ENCODE data around the gene IRF7.

Gene IRF7

DNA sequence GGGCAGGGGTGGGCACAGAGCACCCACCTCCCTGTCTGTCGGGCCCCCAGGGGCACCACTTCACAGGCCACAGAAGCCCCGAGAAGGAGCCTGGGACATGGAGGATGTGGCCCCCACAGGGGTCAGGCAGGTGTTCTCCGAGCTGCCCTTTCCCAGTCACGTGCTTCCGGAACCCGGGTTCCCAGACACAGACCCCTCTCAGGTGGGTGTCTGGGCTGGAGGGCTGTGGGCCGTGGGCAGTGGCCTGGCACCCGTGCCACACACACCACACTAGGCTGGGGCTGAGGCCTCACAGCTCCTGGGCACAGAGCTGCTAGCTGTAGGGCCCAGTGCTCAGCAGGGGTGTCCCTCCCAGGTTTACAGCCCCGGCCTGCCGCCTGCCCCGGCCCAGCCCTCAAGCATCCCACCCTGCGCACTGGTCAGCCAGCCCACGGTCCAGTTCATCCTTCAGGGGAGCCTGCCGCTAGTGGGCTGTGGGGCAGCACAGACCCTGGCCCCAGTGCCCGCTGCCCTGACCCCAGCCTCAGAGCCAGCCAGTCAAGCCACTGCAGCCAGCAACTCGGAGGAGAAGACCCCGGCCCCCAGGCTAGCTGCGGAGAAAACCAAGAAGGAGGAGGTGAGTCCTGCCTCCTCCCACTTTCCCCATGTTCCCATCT lies 5.5 kb downstream of the IRF7 start:
- TF ChIP-seq, protein P1, sequence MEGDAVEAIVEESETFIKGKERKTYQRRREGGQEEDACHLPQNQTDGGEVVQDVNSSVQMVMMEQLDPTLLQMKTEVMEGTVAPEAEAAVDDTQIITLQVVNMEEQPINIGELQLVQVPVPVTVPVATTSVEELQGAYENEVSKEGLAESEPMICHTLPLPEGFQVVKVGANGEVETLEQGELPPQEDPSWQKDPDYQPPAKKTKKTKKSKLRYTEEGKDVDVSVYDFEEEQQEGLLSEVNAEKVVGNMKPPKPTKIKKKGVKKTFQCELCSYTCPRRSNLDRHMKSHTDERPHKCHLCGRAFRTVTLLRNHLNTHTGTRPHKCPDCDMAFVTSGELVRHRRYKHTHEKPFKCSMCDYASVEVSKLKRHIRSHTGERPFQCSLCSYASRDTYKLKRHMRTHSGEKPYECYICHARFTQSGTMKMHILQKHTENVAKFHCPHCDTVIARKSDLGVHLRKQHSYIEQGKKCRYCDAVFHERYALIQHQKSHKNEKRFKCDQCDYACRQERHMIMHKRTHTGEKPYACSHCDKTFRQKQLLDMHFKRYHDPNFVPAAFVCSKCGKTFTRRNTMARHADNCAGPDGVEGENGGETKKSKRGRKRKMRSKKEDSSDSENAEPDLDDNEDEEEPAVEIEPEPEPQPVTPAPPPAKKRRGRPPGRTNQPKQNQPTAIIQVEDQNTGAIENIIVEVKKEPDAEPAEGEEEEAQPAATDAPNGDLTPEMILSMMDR (conservative IDR thresholded peaks at IDR 0.05; ENCODE audit: low read depth, low read length), result no peak
- no peak for DNase-seq (ENCODE audit: low read depth)
- H3K4me3 ChIP-seq (ENCODE audit: low read depth, low read length), result no peak overlapping the region

DNA sequence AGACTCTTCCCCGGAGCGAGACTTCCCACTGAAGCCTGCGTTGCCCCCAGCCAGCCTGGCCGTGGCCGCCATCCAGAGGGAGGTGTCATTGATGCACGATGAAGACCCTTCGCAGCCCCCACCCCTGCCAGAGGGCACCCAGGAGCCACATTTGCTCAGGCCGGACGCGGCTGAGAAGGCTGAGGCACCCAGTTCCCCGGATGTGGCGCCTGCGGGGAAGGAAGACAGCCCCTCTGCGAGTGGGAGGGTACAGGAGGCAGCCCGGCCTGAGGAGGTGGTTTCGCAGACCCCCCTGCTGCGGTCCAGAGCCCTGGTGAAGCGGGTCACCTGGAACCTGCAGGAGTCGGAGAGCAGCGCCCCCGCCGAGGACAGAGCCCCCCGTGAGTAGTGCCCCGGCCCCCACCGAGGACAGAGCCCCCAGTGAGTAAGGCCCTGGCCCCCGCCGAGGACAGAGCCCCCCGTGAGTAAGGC lies 6.4 kb downstream of the IRF7 start:
- TF ChIP-seq, protein P1 (conservative IDR thresholded peaks at IDR 0.05; ENCODE audit: low read depth, low read length), result no peak
- no peak overlapping the region for H3K4me3 ChIP-seq (ENCODE audit: low read depth, low read length)
- no peak for DNase-seq (ENCODE audit: low read depth)

DNA sequence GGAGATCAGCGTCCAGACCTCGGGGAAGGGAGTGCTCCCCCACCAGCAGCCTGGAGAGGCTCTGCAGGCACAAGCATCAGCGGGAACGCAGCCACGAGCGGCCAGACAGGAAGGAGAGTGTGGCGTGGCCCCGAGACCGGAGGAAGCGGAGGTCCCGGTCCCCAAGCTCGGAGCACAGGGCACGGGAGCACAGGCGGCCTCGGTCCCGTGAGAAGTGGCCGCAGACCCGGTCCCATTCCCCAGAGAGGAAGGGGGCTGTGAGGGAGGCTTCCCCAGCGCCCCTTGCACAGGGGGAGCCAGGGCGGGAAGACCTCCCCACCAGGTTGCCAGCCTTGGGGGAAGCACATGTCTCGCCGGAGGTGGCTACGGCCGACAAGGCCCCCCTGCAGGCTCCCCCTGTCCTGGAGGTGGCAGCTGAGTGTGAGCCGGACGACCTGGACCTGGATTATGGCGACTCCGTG lies 6.9 kb downstream of the IRF7 start:
- DNase-seq (ENCODE audit: low read depth), result no peak
- TF ChIP-seq, protein P1 (conservative IDR thresholded peaks at IDR 0.05; ENCODE audit: low read depth, low read length), result no peak
- H3K4me3 ChIP-seq (ENCODE audit: low read depth, low read length), result no peak overlapping the region

DNA sequence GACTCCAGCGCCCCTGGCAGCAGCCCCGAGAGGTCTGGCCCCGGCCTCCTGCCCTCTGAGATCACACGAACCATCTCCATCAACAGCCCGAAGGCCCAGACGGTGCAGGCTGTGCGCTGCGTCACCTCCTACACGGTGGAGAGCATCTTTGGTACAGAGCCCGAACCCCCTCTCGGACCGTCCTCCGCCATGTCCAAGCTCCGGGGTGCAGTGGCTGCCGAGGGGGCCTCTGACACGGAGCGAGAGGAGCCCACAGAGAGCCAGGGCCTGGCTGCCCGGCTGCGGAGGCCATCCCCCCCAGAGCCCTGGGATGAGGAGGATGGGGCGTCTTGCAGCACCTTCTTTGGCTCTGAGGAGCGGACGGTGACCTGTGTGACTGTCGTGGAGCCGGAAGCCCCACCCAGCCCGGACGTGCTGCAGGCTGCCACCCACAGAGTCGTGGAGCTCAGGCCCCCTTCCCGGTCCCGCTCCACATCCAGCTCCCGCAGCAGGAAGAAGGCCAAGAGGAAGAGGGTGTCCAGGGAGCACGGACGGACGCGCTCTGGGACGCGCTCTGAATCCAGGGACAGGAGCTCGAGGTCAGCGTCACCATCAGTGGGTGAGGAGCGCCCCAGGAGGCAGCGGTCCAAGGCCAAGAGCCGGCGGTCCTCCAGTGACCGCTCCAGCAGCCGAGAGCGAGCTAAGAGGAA lies 7.6 kb downstream of the IRF7 start:
- TF ChIP-seq, protein P1 (conservative IDR thresholded peaks at IDR 0.05; ENCODE audit: low read depth, low read length), result no peak
- no peak for DNase-seq (ENCODE audit: low read depth)

DNA sequence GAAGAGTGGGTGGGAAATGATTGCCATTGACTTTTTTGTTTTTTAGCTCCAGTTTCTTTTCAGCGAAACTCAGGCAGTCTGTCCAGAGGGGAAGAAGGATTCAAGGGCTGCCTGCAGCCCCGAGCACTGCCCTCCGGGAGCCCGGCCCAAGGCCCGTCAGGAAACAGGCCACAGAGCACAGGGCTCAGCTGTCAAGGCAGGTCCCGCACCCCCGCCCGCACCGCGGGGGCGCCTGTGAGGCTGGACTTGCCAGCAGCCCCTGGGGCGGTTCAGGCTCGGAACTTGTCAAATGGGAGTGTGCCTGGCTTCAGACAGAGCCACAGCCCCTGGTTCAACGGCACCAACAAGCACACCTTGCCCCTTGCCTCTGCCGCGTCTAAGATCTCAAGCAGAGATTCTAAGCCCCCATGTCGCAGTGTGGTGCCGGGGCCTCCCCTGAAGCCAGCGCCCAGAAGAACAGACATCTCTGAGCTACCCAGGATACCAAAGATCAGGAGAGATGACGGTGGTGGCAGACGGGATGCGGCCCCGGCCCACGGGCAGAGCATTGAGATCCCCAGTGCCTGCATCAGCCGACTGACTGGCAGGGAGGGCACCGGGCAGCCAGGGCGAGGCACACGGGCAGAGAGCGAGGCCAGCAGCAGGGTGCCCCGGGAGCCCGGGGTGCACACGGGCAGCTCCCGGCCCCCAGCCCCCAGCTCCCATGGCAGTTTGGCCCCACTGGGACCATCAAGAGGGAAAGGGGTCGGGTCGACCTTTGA lies 8.6 kb downstream of the IRF7 start:
- no peak for DNase-seq (ENCODE audit: low read depth)

More for the DNA sequence above, 7.6 kb downstream of the IRF7 start:
- H3K4me3 ChIP-seq (ENCODE audit: low read depth, low read length), result no peak overlapping the region

DNA sequence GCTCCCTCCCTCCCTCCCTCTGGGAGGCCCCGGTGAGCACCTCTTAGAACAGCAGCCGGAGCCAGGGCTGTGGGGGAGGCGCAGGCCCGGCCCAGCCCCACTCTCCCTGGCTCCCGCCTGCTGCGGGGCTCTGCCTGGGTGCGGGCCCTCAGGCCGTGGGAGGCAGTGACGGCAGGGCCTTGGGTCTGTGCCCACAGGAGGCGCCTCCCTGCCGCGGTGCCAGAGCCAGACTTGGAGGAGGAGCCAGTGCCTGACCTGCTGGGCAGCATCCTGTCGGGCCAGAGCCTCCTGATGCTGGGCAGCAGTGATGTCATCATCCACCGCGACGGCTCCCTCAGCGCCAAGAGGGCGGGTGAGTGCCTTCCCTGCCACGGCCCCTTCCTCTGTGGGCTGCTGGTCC lies 9.5 kb downstream of the IRF7 start:
- no peak overlapping the region for H3K4me3 ChIP-seq (ENCODE audit: low read depth, low read length)
- peak; percentile 31 for DNase-seq (ENCODE audit: low read depth)
- TF ChIP-seq, protein P1 (conservative IDR thresholded peaks at IDR 0.05; ENCODE audit: low read depth, low read length), result no peak

More for the DNA sequence above, 8.6 kb downstream of the IRF7 start:
- no peak overlapping the region for H3K4me3 ChIP-seq (ENCODE audit: low read depth, low read length)
- TF ChIP-seq, protein P1 (conservative IDR thresholded peaks at IDR 0.05; ENCODE audit: low read depth, low read length), result no peak

Measured in choroid plexus epithelial cell (primary cell).